ENCODE data around the gene CBX6.

Gene CBX6

DNA sequence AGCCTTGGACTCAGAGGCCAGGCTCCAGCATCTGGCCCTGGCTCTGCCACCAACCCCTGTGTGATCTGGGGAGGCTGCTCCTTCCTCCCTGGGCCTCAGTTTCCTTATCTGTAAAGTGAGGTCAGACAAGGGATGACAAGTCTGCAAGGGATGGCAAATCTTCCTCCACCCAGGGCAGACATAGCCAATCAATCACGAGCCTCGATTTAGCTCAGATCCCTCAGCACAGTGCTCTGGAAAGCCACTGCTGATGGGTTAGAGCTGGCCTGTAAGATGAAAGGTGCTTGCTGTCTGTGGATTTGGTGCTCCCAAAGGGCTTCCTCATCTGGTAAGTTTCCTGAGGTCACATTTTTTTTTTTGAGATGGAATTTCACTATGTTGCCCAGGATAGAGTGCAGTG, 48.4 kb downstream of the CBX6 start:
- no peaks in the 10 kb centered on the region for H3K27me3 ChIP-seq (ENCODE audit: control insufficient read depth in 2 of 2, insufficient read depth in 2 of 2, low read length in 2 of 2)
- H3K27ac ChIP-seq (ENCODE audit: low read depth in 2 of 2, low read length in 2 of 2), result no peak overlapping the region
- no peaks in the 10 kb centered on the region for H3K36me3 ChIP-seq (ENCODE audit: control insufficient read depth in 2 of 2, insufficient read depth in 2 of 2, low read length in 2 of 2)
- no peaks in the 10 kb centered on the region for H3K9me3 ChIP-seq (ENCODE audit: control insufficient read depth in 2 of 2, low read length in 2 of 2)
- no peak overlapping the region for H3K4me3 ChIP-seq (ENCODE audit: low read length in 2 of 2)
- H3K4me1 ChIP-seq (ENCODE audit: control insufficient read depth in 2 of 2, insufficient read depth in 2 of 2, low read length in 2 of 2), result no peaks in the 10 kb centered on the region
- H3K9ac ChIP-seq (ENCODE audit: low read depth in 1 of 2, low read length in 2 of 2), result no peak overlapping the region

DNA sequence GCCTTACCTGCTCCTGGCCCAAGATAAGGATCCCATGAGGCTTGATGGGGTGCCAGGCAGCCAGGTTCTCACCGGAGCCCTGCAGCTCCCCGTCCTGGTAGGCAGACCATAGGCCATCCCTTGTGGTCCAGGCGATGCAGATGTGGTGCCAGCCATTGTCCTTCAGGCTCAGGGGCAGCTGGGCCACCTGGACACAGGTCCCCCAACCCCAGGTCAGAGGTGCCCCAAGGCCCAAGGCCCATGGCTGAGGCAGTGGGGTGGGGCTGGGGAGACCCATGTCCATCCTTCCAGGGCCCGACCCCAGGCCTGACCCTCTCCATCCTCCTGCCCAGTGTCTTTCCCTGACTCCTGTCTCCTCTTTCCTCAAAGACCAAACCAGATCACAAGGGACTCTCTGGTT, 48.9 kb downstream of the CBX6 start:
- Histone ChIP-seq H3K4me1 (ENCODE audit: control insufficient read depth in 2 of 2, insufficient read depth in 2 of 2, low read length in 2 of 2) (no peaks in the 10 kb centered on the region), H3K36me3 (ENCODE audit: control insufficient read depth in 2 of 2, insufficient read depth in 2 of 2, low read length in 2 of 2) (no peaks in the 10 kb centered on the region), H3K4me3 (ENCODE audit: low read length in 2 of 2) (no peak overlapping the region), H3K9me3 (ENCODE audit: control insufficient read depth in 2 of 2, low read length in 2 of 2) (no peaks in the 10 kb centered on the region), H3K27ac (ENCODE audit: low read depth in 2 of 2, low read length in 2 of 2) (no peak overlapping the region), H3K9ac (ENCODE audit: low read depth in 1 of 2, low read length in 2 of 2) (no peak overlapping the region), H3K27me3 (ENCODE audit: control insufficient read depth in 2 of 2, insufficient read depth in 2 of 2, low read length in 2 of 2) (no peaks in the 10 kb centered on the region)

DNA sequence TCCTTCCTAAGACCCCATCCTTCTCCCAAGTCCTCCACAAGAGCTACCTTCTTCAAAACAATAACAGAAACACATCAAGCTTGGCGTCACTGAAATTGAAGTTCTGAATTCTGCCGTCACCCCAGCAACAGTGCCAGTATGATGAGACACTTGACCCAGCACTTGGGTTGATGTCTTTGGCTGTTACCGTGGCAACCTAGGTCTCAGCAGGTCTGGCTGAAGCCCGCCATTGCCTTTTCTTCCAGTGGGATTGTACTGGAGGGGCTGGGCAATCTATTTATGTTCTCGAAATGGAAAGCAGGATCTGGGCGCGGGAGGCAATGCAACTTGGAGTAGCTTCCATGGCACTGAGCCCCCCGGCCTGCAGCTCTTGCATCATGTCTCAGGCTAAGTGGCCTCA, 52.0 kb downstream of the CBX6 start:
- Histone ChIP-seq H3K27ac (ENCODE audit: low read depth in 2 of 2, low read length in 2 of 2) (no peak overlapping the region), H3K4me3 (ENCODE audit: low read length in 2 of 2) (no peak overlapping the region), H3K9me3 (ENCODE audit: control insufficient read depth in 2 of 2, low read length in 2 of 2) (no peaks in the 10 kb centered on the region), H3K36me3 (ENCODE audit: control insufficient read depth in 2 of 2, insufficient read depth in 2 of 2, low read length in 2 of 2) (no peaks in the 10 kb centered on the region), H3K9ac (ENCODE audit: low read depth in 1 of 2, low read length in 2 of 2) (no peak overlapping the region), H3K4me1 (ENCODE audit: control insufficient read depth in 2 of 2, insufficient read depth in 2 of 2, low read length in 2 of 2) (no peaks in the 10 kb centered on the region), H3K27me3 (ENCODE audit: control insufficient read depth in 2 of 2, insufficient read depth in 2 of 2, low read length in 2 of 2) (no peaks in the 10 kb centered on the region)

DNA sequence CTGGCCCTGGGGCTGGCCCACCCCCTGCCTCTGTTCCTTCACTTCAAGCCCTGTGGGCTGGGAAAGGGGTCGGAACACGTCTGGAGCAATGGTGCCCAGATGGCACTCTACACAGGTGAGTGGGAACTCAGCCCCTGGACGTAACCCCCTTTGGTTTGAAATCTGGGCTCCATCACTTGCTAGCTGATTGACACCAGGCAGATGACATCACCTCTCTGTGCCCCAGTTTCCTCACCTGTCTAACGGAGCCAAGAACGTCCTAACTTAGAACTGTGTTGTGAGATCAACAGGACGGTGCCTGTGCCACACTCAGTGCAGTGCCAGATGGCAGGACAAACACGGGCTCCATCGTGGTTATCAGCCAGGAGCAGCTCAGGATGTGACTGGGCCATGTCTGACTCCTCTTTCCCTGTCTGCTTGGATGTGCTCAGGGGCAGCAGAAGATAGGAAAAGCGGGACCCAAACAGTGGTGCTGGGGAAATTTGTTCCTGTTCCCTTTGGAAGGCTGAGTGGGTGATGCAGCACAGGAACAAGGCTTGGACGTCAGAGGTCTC, 52.6 kb downstream of the CBX6 start:
- Histone ChIP-seq H3K27ac (ENCODE audit: low read depth in 2 of 2, low read length in 2 of 2) (no peak overlapping the region), H3K9ac (ENCODE audit: low read depth in 1 of 2, low read length in 2 of 2) (no peak overlapping the region), H3K36me3 (ENCODE audit: control insufficient read depth in 2 of 2, insufficient read depth in 2 of 2, low read length in 2 of 2) (no peaks in the 10 kb centered on the region), H3K9me3 (ENCODE audit: control insufficient read depth in 2 of 2, low read length in 2 of 2) (no peaks in the 10 kb centered on the region), H3K27me3 (ENCODE audit: control insufficient read depth in 2 of 2, insufficient read depth in 2 of 2, low read length in 2 of 2) (no peaks in the 10 kb centered on the region), H3K4me1 (ENCODE audit: control insufficient read depth in 2 of 2, insufficient read depth in 2 of 2, low read length in 2 of 2) (no peaks in the 10 kb centered on the region), H3K4me3 (ENCODE audit: low read length in 2 of 2) (no peak overlapping the region)

DNA sequence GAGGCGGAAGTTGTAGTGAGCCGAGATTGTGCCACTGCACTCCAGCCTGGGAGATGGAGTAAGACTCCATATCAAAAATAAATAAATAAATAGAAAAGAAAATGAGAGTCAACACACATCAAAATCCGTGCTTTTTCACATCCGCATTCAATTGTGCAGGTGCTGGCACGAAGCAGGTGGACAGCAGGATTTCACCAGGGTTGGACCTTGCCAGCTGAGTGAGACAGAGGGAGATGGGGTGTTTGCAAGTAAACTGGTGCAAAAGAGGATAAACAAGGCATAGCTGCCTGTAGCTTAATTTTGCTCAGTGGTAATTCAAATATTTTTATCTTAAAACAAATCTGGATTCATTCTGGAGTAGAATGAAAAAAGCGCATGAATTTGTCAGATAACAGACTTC, 54.8 kb downstream of the CBX6 start:
- H3K27ac ChIP-seq (ENCODE audit: low read depth in 2 of 2, low read length in 2 of 2), result no peak overlapping the region
- H3K4me3 ChIP-seq (ENCODE audit: low read length in 2 of 2), result no peak overlapping the region

DNA sequence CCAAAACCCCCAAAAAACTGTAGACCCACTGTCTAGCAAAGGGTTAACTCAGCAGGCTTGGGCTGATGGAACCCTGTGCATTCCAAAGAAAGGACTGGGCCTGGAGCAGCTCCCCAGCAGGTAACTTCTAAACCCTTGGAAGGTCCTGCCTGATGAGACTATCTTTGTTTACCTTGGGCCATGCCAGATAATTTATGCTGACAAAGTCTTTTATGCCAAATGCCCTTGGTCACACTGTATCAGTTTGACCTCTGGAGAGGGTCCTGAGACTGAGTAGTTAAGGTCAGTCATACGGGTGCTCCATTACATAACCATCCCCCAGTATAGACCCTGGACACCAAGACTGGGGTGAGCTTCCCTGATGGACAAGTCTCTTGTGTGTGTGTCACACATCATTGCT, 56.2 kb downstream of the CBX6 start:
- H3K36me3 ChIP-seq (ENCODE audit: control insufficient read depth in 2 of 2, insufficient read depth in 2 of 2, low read length in 2 of 2), result no peaks in the 10 kb centered on the region

More for the DNA sequence above, 54.8 kb downstream of the CBX6 start:
- H3K4me1 ChIP-seq (ENCODE audit: control insufficient read depth in 2 of 2, insufficient read depth in 2 of 2, low read length in 2 of 2), result no peaks in the 10 kb centered on the region
- H3K36me3 ChIP-seq (ENCODE audit: control insufficient read depth in 2 of 2, insufficient read depth in 2 of 2, low read length in 2 of 2), result no peaks in the 10 kb centered on the region
- no peaks in the 10 kb centered on the region for H3K27me3 ChIP-seq (ENCODE audit: control insufficient read depth in 2 of 2, insufficient read depth in 2 of 2, low read length in 2 of 2)
- H3K9me3 ChIP-seq (ENCODE audit: control insufficient read depth in 2 of 2, low read length in 2 of 2), result no peaks in the 10 kb centered on the region
- H3K9ac ChIP-seq (ENCODE audit: low read depth in 1 of 2, low read length in 2 of 2), result no peak overlapping the region

More for the DNA sequence above, 56.2 kb downstream of the CBX6 start:
- Histone ChIP-seq H3K4me3 (ENCODE audit: low read length in 2 of 2) (no peak overlapping the region), H3K9ac (ENCODE audit: low read depth in 1 of 2, low read length in 2 of 2) (no peak overlapping the region), H3K4me1 (ENCODE audit: control insufficient read depth in 2 of 2, insufficient read depth in 2 of 2, low read length in 2 of 2) (no peaks in the 10 kb centered on the region), H3K27me3 (ENCODE audit: control insufficient read depth in 2 of 2, insufficient read depth in 2 of 2, low read length in 2 of 2) (no peaks in the 10 kb centered on the region), H3K9me3 (ENCODE audit: control insufficient read depth in 2 of 2, low read length in 2 of 2) (no peaks in the 10 kb centered on the region), H3K27ac (ENCODE audit: low read depth in 2 of 2, low read length in 2 of 2) (no peak overlapping the region)
